ENCODE measurements around the gene ZNF175. TPM values are rescaled to one million over a fixed set of nuclear protein-coding genes. Genes with fewer than 3 reads are reported as not detected.
A peak's percentile ranks its signal among the peaks of the same experiment; 100 is the strongest.
"Not testable (repeated sequence)": the region's sequence is repeated elsewhere in the genome, so short reads cannot be mapped to it uniquely, and the experiment has no call there.

The ZNF175 gene
- total RNA-seq, 1 donor from 2014 or later, result 7.4 TPM

- DNase-seq (ENCODE audit: missing footprints) (peak; percentile 90), ATAC-seq (no peak)
- intact Hi-C loops (cut with DNase I), result no loop called here
Measured at GRCh38 chr19:51607920-51608562, 37.0 kb downstream of the ZNF175 start.

GRCh38 chr19:51610576-51610975, 39.5 kb downstream of the ZNF175 start:
- no peak for DNase-seq (ENCODE audit: missing footprints)
- intact Hi-C loops (cut with DNase I), result no loop called here
- no peak for ATAC-seq

GRCh38 chr19:51614789-51615188, 43.7 kb downstream of the ZNF175 start:
- ATAC-seq (no peak), DNase-seq (ENCODE audit: missing footprints) (no peak)
- intact Hi-C loops (cut with DNase I), result no loop called here

GRCh38 chr19:51615991-51616390, 44.9 kb downstream of the ZNF175 start:
- intact Hi-C loops (cut with DNase I), result no loop called here
- DNase-seq (ENCODE audit: missing footprints), result no peak
- no peak for ATAC-seq

- intact Hi-C loops (cut with DNase I), result no loop called here
- no peak for ATAC-seq
- no peak for DNase-seq (ENCODE audit: missing footprints)
Measured at GRCh38 chr19:51621178-51621577, 50.1 kb downstream of the ZNF175 start.

- DNase-seq (ENCODE audit: missing footprints) (no peak), ATAC-seq (no peak)
- intact Hi-C loops (cut with DNase I), result no loop called here
Measured at GRCh38 chr19:51626675-51627074, 55.6 kb downstream of the ZNF175 start.

- no peak for DNase-seq (ENCODE audit: missing footprints)
- ATAC-seq, result no peak
- intact Hi-C loops (cut with DNase I), result no loop called here
Measured at GRCh38 chr19:51627491-51628138, 56.5 kb downstream of the ZNF175 start.

- intact Hi-C loops (cut with DNase I), result no loop called here
- DNase-seq (ENCODE audit: missing footprints), result no peak
- no peak for ATAC-seq
Measured at GRCh38 chr19:51628153-51628939, 57.3 kb downstream of the ZNF175 start.

GRCh38 chr19:51630315-51630714, 59.2 kb downstream of the ZNF175 start, which contains the start of gene SIGLEC5:
TSS of gene SIGLEC5 (minus strand) at chr19:51630401. CDS start at chr19:51630335, 66 bp downstream.
- DNase-seq (ENCODE audit: missing footprints); ATAC-seq; intact Hi-C loops (cut with DNase I): not testable (repeated sequence)

- ATAC-seq (no peak), DNase-seq (ENCODE audit: missing footprints) (no peak)
- intact Hi-C loops (cut with DNase I), result no loop called here
Measured at GRCh38 chr19:51632126-51632525, 61.0 kb downstream of the ZNF175 start.

- intact Hi-C loops (cut with DNase I), result no loop called here
- no peak for DNase-seq (ENCODE audit: missing footprints)
Measured at GRCh38 chr19:51637362-51637978, 66.4 kb downstream of the ZNF175 start.

GRCh38 chr19:51639916-51640315, 68.8 kb downstream of the ZNF175 start:
- intact Hi-C loops (cut with DNase I), result no loop called here
- ATAC-seq, result no peak
- no peak for DNase-seq (ENCODE audit: missing footprints)

More at GRCh38 chr19:51637362-51637978, 66.4 kb downstream of the ZNF175 start:
- no peak for ATAC-seq

- intact Hi-C loops (cut with DNase I), result no loop called here
- no peak for ATAC-seq
- DNase-seq (ENCODE audit: missing footprints), result no peak
Measured at GRCh38 chr19:51640386-51640785, 69.3 kb downstream of the ZNF175 start.

- intact Hi-C loops (cut with DNase I), result no loop called here
- DNase-seq (ENCODE audit: missing footprints) (no peak), ATAC-seq (no peak)
Measured at GRCh38 chr19:51641648-51642047, 70.6 kb downstream of the ZNF175 start.

Other genes with a start within 250 kb of the ZNF175 start
- 0.51 TPM for gene VSIG10L, start 229.1 kb upstream of the ZNF175 start, total RNA-seq
- 497 TPM for gene ETFB, start 204.9 kb upstream of the ZNF175 start, total RNA-seq
- 1.7 TPM for gene CLDND2, start 202.3 kb upstream of the ZNF175 start, total RNA-seq
- gene NKG7, start 198.6 kb upstream of the ZNF175 start, total RNA-seq, result 3.5 TPM
- gene LIM2, start 183.3 kb upstream of the ZNF175 start, total RNA-seq, result not detected
- gene C19orf84, start 180.7 kb upstream of the ZNF175 start, total RNA-seq, result not detected
- 1.1 TPM for gene SIGLEC10, start 153.6 kb upstream of the ZNF175 start, total RNA-seq
- 0.08 TPM for gene SIGLEC8, start 112.8 kb upstream of the ZNF175 start, total RNA-seq
- gene CEACAM18, start 92.7 kb upstream of the ZNF175 start, total RNA-seq, result not detected
- 0.19 TPM for gene SIGLEC12, start 69.5 kb upstream of the ZNF175 start, total RNA-seq
- 0.24 TPM for gene SIGLEC6, start 39.6 kb upstream of the ZNF175 start, total RNA-seq
- gene SIGLEC5, start 59.1 kb downstream of the ZNF175 start, total RNA-seq, result not detected
- 1.2 TPM for gene SIGLEC14, start 75.5 kb downstream of the ZNF175 start, total RNA-seq
- 14.6 TPM for gene SPACA6, start 122.0 kb downstream of the ZNF175 start, total RNA-seq
- gene HAS1, start 152.7 kb downstream of the ZNF175 start, total RNA-seq, result 0.57 TPM
- 5.3 TPM for gene FPR1, start 180.6 kb downstream of the ZNF175 start, total RNA-seq
- 0.95 TPM for gene FPR2, start 189.9 kb downstream of the ZNF175 start, total RNA-seq
- gene FPR3, start 223.9 kb downstream of the ZNF175 start, total RNA-seq, result 7.2 TPM